KMS-11 (cell line): Measurements from ENCODE around the gene SCART1.

ENCODE experiments used
- H2AFZ ChIP-seq: fragments of 200-600 bp; sonication (generic); 2 replicates; pipeline ENCODE4 v1.6.1; 2016; ENCODE audit warnings: antibody characterized with exemption, mixed run types, low read depth
- H3K27ac ChIP-seq: fragments of 200-600 bp; sonication (generic); 2 replicates; pipeline ENCODE4 v1.6.1; 2016; ENCODE audit warnings: mild to moderate bottlenecking, mixed run types
- H3K27me3 ChIP-seq: fragments of 200-600 bp; sonication (generic); 2 replicates; pipeline ENCODE4 v1.6.1; 2017; ENCODE audit warnings: mild to moderate bottlenecking, low read depth, mixed run types, moderate library complexity; ENCODE audit not compliant: insufficient read depth
- H3K36me3 ChIP-seq: fragments of 200-600 bp; sonication (generic); 2 replicates; pipeline ENCODE4 v1.6.1; 2017; ENCODE audit warnings: mild to moderate bottlenecking, mixed run types; ENCODE audit not compliant: insufficient read depth
- H3K4me1 ChIP-seq: fragments of 200-600 bp; sonication (generic); 2 replicates; pipeline ENCODE4 v1.6.1; 2016; ENCODE audit warnings: mild to moderate bottlenecking, low read depth, mixed run types; ENCODE audit not compliant: poor library complexity, severe bottlenecking
- H3K4me2 ChIP-seq: fragments of 200-600 bp; sonication (generic); 2 replicates; pipeline ENCODE4 v1.7.0; 2016; ENCODE audit warnings: mild to moderate bottlenecking, mixed run types
- H3K4me3 ChIP-seq: fragments of 200-600 bp; sonication (generic); IDR thresholded peaks from 2 replicates; pipeline ENCODE4 v1.6.1; 2017; ENCODE audit warnings: low read depth, low read length, mixed read lengths; ENCODE audit not compliant: insufficient read depth
- H3K79me2 ChIP-seq: fragments of 200-600 bp; sonication (generic); 2 replicates; pipeline ENCODE4 v1.6.1; 2016; ENCODE audit warnings: low read depth, mixed run types; ENCODE audit not compliant: insufficient read depth
- H3K9ac ChIP-seq: fragments of 200-600 bp; sonication (generic); 2 replicates; pipeline ENCODE4 v1.6.1; 2016; ENCODE audit warnings: mild to moderate bottlenecking, mixed run types
- H4K20me1 ChIP-seq: fragments of 200-600 bp; sonication (generic); 2 replicates; pipeline ENCODE4 v1.6.1; 2016; ENCODE audit warnings: mild to moderate bottlenecking, mixed run types; ENCODE audit not compliant: insufficient read depth
- TF ChIP-seq, protein P1 (sequence below): fragments of 200-600 bp; sonication (generic); conservative IDR thresholded peaks from 2 replicates; pipeline ENCODE4 v1.6.1; 2017; ENCODE audit warnings: low read depth, mild to moderate bottlenecking, antibody characterized with exemption, low read length, moderate library complexity, mixed read lengths

SCART1 gene

GRCh38 chr10:133458710-133459453 is 5.1 kb downstream of the SCART1 start:
- Histone ChIP-seq H4K20me1 (no peaks in the 10 kb centered on the region), H3K79me2 (no peaks in the 10 kb centered on the region), H2AFZ (no peak overlapping the region), H3K9ac (no peak overlapping the region), H3K4me1 (no peaks in the 10 kb centered on the region), H3K36me3 (no peaks in the 10 kb centered on the region), H3K27ac (no peak overlapping the region), H3K27me3 (no peaks in the 10 kb centered on the region), H3K4me2 (no peak overlapping the region), H3K4me3 (no peak overlapping the region)
- TF ChIP-seq, protein P1, sequence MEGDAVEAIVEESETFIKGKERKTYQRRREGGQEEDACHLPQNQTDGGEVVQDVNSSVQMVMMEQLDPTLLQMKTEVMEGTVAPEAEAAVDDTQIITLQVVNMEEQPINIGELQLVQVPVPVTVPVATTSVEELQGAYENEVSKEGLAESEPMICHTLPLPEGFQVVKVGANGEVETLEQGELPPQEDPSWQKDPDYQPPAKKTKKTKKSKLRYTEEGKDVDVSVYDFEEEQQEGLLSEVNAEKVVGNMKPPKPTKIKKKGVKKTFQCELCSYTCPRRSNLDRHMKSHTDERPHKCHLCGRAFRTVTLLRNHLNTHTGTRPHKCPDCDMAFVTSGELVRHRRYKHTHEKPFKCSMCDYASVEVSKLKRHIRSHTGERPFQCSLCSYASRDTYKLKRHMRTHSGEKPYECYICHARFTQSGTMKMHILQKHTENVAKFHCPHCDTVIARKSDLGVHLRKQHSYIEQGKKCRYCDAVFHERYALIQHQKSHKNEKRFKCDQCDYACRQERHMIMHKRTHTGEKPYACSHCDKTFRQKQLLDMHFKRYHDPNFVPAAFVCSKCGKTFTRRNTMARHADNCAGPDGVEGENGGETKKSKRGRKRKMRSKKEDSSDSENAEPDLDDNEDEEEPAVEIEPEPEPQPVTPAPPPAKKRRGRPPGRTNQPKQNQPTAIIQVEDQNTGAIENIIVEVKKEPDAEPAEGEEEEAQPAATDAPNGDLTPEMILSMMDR = no peak

DNA sequence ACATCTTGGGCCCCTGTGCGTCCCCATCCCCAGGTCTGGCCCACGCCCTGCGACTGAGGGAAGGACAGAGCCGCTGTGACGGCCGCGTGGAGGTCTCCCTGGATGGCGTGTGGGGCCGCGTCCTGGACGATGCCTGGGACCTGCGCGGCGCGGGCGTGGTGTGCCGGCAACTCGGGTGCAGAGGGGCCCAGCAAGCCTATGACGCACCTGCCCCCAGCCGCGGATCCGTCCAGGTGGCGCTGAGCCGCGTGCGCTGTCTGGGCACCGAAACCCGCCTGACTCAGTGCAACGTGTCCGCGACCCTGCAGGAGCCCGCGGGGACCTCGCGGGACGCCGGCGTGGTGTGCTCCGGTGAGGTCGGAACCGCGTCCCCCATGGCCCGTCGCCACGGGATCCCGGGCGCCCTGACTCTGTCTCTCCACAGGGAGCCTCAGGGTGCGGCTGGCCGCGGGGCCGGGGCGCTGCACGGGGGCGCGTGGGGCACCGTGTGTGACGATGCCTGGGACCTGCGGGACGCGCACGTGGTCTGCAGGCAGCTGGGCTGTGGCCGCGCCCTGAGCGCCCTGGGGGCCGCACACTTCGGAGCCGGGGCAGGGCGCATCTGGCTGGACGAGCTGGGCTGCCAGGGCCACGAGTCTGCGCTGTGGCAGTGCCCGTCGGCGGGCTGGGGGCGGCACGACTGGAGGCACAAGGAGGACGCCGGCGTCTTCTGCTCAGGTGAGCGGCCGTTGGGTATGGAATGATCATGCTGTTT is 5.9 kb downstream of the SCART1 start:
- Histone ChIP-seq H3K4me3 (no peak overlapping the region), H3K4me2 (no peak overlapping the region), H3K9ac (no peak overlapping the region), H3K27me3 (no peaks in the 10 kb centered on the region), H3K4me1 (no peaks in the 10 kb centered on the region), H2AFZ (no peak overlapping the region), H3K36me3 (no peaks in the 10 kb centered on the region), H3K79me2 (no peaks in the 10 kb centered on the region), H3K27ac (no peak overlapping the region), H4K20me1 (no peaks in the 10 kb centered on the region)
- TF ChIP-seq, protein P1 = no peak

DNA sequence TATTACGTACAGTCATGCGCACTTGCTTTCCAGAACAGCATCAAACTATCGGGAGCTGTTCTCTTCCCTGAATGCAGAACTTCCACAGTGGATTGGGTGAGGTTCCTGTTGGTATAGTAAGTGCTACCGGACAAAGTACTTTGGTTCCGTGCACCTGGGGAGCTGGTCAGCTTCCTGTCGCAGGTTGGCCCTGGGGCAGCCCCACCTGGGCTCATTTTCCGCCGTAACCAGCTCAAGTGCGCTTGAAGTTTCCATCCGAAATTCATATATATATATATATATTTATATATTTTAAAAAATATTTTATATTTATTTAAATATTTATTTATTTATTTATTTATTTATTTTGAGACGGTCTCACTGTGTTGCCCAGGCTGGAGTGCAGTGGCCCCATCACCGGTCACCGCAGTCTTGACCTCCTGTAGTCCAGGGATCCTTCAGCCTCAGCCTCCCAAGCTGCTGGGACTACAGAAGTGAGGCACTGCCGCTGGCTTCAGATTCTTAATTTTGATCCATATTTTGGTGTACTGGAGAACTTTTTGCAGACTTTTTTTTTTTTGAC is 6.5 kb downstream of the SCART1 start:
- H3K9ac ChIP-seq = no peak overlapping the region
- H3K27ac ChIP-seq = no peak overlapping the region
- no peaks in the 10 kb centered on the region for H3K4me1 ChIP-seq
- TF ChIP-seq, protein P1 = no peak
- H4K20me1 ChIP-seq = no peaks in the 10 kb centered on the region
- H3K79me2 ChIP-seq = no peaks in the 10 kb centered on the region
- no peaks in the 10 kb centered on the region for H3K27me3 ChIP-seq
- no peaks in the 10 kb centered on the region for H3K36me3 ChIP-seq
- H2AFZ ChIP-seq = no peak overlapping the region
- no peak overlapping the region for H3K4me2 ChIP-seq
- no peak overlapping the region for H3K4me3 ChIP-seq

- Histone ChIP-seq H3K4me1 (no peaks in the 10 kb centered on the region), H3K27ac (no peak overlapping the region), H3K79me2 (no peaks in the 10 kb centered on the region), H3K36me3 (no peaks in the 10 kb centered on the region), H3K9ac (no peak overlapping the region), H4K20me1 (no peaks in the 10 kb centered on the region), H2AFZ (no peak overlapping the region), H3K4me2 (no peak overlapping the region), H3K27me3 (no peaks in the 10 kb centered on the region), H3K4me3 (no peak overlapping the region)
- TF ChIP-seq, protein P1 = no peak
These were observed 7.3 kb downstream of the SCART1 start for GRCh38 chr10:133461027-133461426.
